Activated CD4-positive, alpha-beta T cell treated with anti-CD3 and anti-CD28 coated beads for 36 hours (primary cell): ENCODE measurements around the gene KRTAP10-3. TPM values are rescaled to one million over a fixed set of nuclear protein-coding genes. Genes with fewer than 3 reads are reported as not detected.

ENCODE experiments used
- ATAC-seq: fragments of 200-7000 bp; cut with Tn5 transposase; one replicate; pipeline ENCODE4 v1.10.0; 2021; ENCODE audit warnings: mild to moderate bottlenecking, moderate library complexity
- CTCF ChIA-PET: fragments of 350-600 bp; sonication (Branson Sonifier 250); formaldehyde crosslinking; loops from one replicate; lab custom pipeline; 2021; ENCODE audit warnings: antibody characterized with exemption; lab: Charles Lee
- POLR2A ChIA-PET: fragments of 350-600 bp; sonication (Branson Sonifier 250); formaldehyde crosslinking; loops from one replicate; lab custom pipeline; 2021; ENCODE audit warnings: antibody characterized with exemption, inconsistent platforms; lab: Charles Lee
- DNase-seq: peaks from one replicate; pipeline ENCODE4 v3.0.0-alpha.2; 2020
- H3K27ac Mint-ChIP-seq: one replicate; pipeline ENCODE4 v1.8.0; 2021; ENCODE audit warnings: mixed read lengths
- H3K27me3 Mint-ChIP-seq: one replicate; pipeline ENCODE4 v1.8.0; 2021; ENCODE audit warnings: mixed read lengths
- H3K36me3 Mint-ChIP-seq: one replicate; pipeline ENCODE4 v1.8.0; 2021; ENCODE audit warnings: low read depth, mixed read lengths
- H3K4me1 Mint-ChIP-seq: one replicate; pipeline ENCODE4 v1.8.0; 2021; ENCODE audit warnings: mixed read lengths
- H3K4me3 Mint-ChIP-seq: one replicate; pipeline ENCODE4 v1.8.0; 2021; ENCODE audit warnings: mild to moderate bottlenecking, moderate library complexity, mixed read lengths
- H3K9me3 Mint-ChIP-seq: one replicate; pipeline ENCODE4 v1.8.0; 2021; ENCODE audit warnings: low read depth, mixed read lengths
- intact Hi-C, 2 experiments: fragments of 100-400 bp; cut with DNase I in 1 of 2; cut with micrococcal nuclease in 1 of 2; formaldehyde crosslinking; loops; one replicate each; pipeline versions ENCODE4 v1.14.2 to v1.15.1; 2022 to 2024; cut with DNase I, micrococcal nuclease
- total RNA-seq, 2 experiments: library from RNA; stranded (reverse); gene quantifications; one replicate each; pipeline ENCODE4 v1.2.3, GENCODE V29; 2021

The KRTAP10-3 gene
- total RNA-seq, 2 experiments from 2014 or later = not detected

DNA sequence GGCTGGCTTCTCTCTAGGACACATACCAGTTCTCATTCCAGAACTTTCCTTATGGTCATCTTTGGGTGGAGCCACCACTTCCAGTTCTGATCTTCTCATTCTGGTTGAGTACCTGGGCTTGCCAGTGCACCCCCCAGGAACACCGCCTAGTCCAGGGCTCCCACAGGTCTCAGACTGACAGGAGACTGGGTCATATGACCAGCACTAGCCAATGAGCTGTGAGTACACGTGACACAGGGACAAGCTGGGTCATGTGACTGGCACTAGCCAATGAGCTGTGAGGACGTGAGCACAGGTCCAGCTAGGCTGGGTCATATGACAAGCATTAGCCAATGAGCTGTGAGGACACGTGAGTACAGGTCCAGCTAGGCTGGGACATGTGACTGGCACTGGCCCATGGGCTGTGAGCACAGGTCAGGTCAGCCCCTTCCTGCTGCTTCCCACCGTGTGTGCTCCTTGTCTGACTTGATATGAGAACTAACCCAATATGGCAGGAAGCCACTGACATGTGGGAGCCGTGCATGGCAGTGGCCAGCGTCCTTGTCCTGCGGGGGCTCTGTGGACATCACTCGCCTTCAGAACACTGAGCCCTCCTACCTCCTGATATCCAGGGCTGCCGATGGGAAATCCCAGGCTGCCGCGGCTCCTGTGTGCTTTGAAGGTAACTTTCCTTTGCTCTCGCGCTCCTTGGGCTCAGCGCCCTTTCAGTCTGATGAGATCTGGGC, 41.3 kb downstream of the KRTAP10-3 start:
- H3K27me3 Mint-ChIP-seq = no peaks in the 10 kb centered on the region
- no peaks in the 10 kb centered on the region for H3K4me1 Mint-ChIP-seq
- H3K36me3 Mint-ChIP-seq = no peaks in the 10 kb centered on the region
- no peaks in the 10 kb centered on the region for H3K9me3 Mint-ChIP-seq
- ChIA-PET POLR2A (no interaction called here), CTCF (interaction anchor here (0.8 kb wide), 1 partner anchor 276 kb away, joined by 3 read pairs; no protein-coding TSS in a partner anchor)
- H3K4me3 Mint-ChIP-seq = peak overlapping the region; percentile 16
- DNase-seq (peak; percentile 67), ATAC-seq (peak; percentile 84)
- intact Hi-C loops = loop anchor here in 1 of 2 experiments (10.0 kb wide), 1 partner anchor 357 kb away; the partner anchor contains the start of gene PTTG1IP
- H3K27ac Mint-ChIP-seq = no peak overlapping the region

GRCh38 chr21:44516828-44517174, 41.8 kb downstream of the KRTAP10-3 start:
- ATAC-seq (no peak), DNase-seq (no peak)
- intact Hi-C loops = loop anchor here in 1 of 2 experiments (10.0 kb wide), 1 partner anchor 358 kb away; the partner anchor contains the start of gene PTTG1IP
- Mint-ChIP-seq H3K27me3 (no peaks in the 10 kb centered on the region), H3K9me3 (no peaks in the 10 kb centered on the region), H3K4me1 (no peaks in the 10 kb centered on the region), H3K4me3 (no peak overlapping the region), H3K27ac (no peak overlapping the region), H3K36me3 (no peaks in the 10 kb centered on the region)
- POLR2A ChIA-PET = interaction anchor here (0.6 kb wide), 1 partner anchor 275 kb away, joined by 3 read pairs; no protein-coding TSS in a partner anchor
- CTCF ChIA-PET = no interaction called here

DNA sequence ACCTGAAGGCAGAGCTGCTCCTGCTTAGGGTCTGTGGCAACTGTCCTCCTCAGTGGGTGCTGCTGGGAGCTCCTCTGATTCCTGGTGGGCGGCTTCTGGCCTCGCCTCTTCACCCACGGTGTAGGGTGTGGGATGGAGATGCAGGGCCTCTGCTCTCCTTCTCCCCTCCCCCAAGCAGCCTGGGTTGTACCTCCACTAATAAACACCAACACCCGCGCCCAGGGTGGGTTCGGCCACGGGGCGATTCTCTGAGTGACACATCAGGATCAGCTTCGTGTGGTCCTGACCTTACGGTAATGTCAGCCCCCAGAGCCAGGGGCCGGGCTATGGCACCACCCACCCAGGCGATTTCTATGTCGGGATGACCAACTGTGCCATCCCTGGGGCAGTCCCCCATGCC, 42.3 kb downstream of the KRTAP10-3 start:
- H3K4me1 Mint-ChIP-seq = no peaks in the 10 kb centered on the region
- intact Hi-C loops = loop anchor here in 1 of 2 experiments (10.0 kb wide), 1 partner anchor 358 kb away; the partner anchor contains the start of gene PTTG1IP
- no peak overlapping the region for H3K4me3 Mint-ChIP-seq
- no peak for ATAC-seq
- CTCF ChIA-PET = no interaction called here
- no peak for DNase-seq
- H3K27me3 Mint-ChIP-seq = no peaks in the 10 kb centered on the region
- POLR2A ChIA-PET = interaction anchor here (0.6 kb wide), 1 partner anchor 275 kb away, joined by 3 read pairs; no protein-coding TSS in a partner anchor
- H3K27ac Mint-ChIP-seq = no peak overlapping the region
- H3K36me3 Mint-ChIP-seq = no peaks in the 10 kb centered on the region
- H3K9me3 Mint-ChIP-seq = no peaks in the 10 kb centered on the region

DNA sequence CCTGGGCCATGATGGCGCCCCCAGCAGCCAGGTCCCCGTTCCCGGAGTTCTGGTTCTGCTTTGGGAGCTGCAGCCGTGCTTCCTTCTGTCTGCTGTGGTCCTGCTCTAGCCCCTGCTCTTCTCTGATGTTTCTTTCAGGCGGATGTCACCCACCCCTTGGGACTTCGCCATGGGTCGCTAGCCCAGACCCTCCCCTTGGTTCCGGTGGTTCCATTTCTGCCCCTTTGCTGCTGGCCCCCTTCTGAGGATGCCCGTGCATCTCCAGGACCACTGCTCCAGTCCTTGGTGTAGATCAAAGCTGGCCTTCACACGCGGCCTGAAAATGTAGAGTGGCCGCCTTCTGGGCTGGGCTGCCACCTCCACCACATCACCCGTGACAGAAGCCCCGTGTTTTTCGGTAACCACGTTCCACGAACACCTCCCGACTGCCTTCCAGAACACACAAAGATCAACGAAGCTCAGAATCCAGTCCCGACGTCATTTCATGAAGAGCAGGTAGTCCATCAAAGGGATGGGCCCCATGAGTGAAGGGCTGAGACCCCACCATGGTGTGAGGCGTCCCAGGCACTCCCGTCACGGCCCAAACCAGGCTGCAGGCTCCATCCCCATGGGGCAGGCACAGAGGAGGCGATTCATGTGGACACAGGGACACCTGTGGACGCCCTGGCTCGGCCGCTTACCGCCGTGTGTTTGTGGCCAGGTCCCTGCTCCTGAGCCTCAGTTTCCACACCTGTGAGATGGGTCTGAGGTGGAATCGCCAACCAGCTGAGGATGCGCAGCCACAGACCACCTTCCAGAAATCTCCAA, 43.0 kb downstream of the KRTAP10-3 start:
- DNase-seq (no peak), ATAC-seq (no peak)
- no peak overlapping the region for H3K4me3 Mint-ChIP-seq
- POLR2A ChIA-PET = no interaction called here
- CTCF ChIA-PET = interaction anchor here (0.7 to 1.7 kb wide), 2 partner anchors 272 to 278 kb away, joined by 3 to 10 read pairs; no protein-coding TSS in a partner anchor
- no peaks in the 10 kb centered on the region for H3K9me3 Mint-ChIP-seq
- intact Hi-C loops = loop anchor here in 1 of 2 experiments (10.0 kb wide), 1 partner anchor 359 kb away; the partner anchor contains the start of gene PTTG1IP
- no peaks in the 10 kb centered on the region for H3K4me1 Mint-ChIP-seq
- no peak overlapping the region for H3K27ac Mint-ChIP-seq
- H3K36me3 Mint-ChIP-seq = no peaks in the 10 kb centered on the region
- no peaks in the 10 kb centered on the region for H3K27me3 Mint-ChIP-seq

DNA sequence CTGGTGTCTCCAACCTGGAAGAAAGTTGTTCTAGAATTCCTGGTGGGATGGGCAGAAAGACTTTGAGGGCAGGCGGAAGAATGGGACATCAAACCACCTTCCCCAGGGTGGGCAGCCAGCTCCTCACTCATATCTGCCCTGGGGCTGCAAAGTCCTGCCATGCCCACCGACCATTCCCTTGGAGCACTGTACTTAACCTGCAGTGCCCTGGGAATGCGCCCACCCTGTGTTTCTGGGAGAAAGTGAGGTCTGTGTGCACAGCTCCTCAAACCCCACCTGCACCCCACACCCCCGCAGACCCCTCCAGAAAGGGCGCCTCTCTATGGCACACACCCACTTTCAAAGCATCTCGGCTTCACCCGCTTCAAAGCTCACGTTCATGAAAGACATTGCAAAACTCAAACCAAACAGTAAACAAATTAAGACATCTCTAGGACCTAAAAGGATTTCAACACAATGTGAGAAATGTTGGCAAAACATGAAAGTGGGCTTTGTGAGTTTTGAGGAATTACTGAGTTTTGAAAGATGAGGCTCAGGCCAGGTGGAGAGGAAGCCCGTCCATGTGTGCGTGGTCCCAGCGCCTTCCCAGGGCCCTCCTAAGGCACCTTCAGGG, 43.7 kb downstream of the KRTAP10-3 start:
- intact Hi-C loops = loop anchor here (5.0 to 10.0 kb wide), 2 partner anchors 360 to 377 kb away; partner anchors contain the start of gene PTTG1IP (in 1 of the 2)
- Mint-ChIP-seq H3K4me3 (no peak overlapping the region), H3K36me3 (no peaks in the 10 kb centered on the region), H3K9me3 (no peaks in the 10 kb centered on the region), H3K4me1 (no peaks in the 10 kb centered on the region), H3K27ac (no peak overlapping the region), H3K27me3 (no peaks in the 10 kb centered on the region)
- ChIA-PET CTCF (interaction anchor here (0.7 to 1.7 kb wide), 2 partner anchors 273 to 278 kb away, joined by 3 to 10 read pairs; no protein-coding TSS in a partner anchor), POLR2A (no interaction called here)
- no peak for DNase-seq
- no peak for ATAC-seq

- CTCF ChIA-PET = interaction anchor here (1.7 to 2.1 kb wide), 2 partner anchors 228 to 279 kb away, joined by 6 to 10 read pairs; no protein-coding TSS in a partner anchor
- POLR2A ChIA-PET = no interaction called here
- no peak for ATAC-seq
- intact Hi-C loops = loop anchor here (5.0 to 10.0 kb wide), 2 partner anchors 361 to 378 kb away; partner anchors contain the start of gene PTTG1IP (in 1 of the 2)
- Mint-ChIP-seq H3K4me3 (no peak overlapping the region), H3K9me3 (no peaks in the 10 kb centered on the region), H3K36me3 (no peaks in the 10 kb centered on the region), H3K27me3 (no peaks in the 10 kb centered on the region), H3K4me1 (no peaks in the 10 kb centered on the region), H3K27ac (no peak overlapping the region)
- DNase-seq = no peak
Measured at GRCh38 chr21:44514218-44514520, 44.4 kb downstream of the KRTAP10-3 start.

- CTCF ChIA-PET = interaction anchor here (1.7 to 2.1 kb wide), 2 partner anchors 229 to 280 kb away, joined by 6 to 10 read pairs; no protein-coding TSS in a partner anchor
- Mint-ChIP-seq H3K4me1 (no peaks in the 10 kb centered on the region), H3K27me3 (no peaks in the 10 kb centered on the region), H3K9me3 (no peaks in the 10 kb centered on the region), H3K27ac (no peak overlapping the region), H3K36me3 (no peaks in the 10 kb centered on the region), H3K4me3 (no peak overlapping the region)
- intact Hi-C loops = loop anchor here (5.0 to 10.0 kb wide), 2 partner anchors 361 to 379 kb away; partner anchors contain the start of gene PTTG1IP (in 1 of the 2)
- DNase-seq = no peak
- ATAC-seq = no peak
- POLR2A ChIA-PET = no interaction called here
Measured at GRCh38 chr21:44513389-44514217, 45.0 kb downstream of the KRTAP10-3 start.

- no peak for ATAC-seq
- no peaks in the 10 kb centered on the region for H3K27me3 Mint-ChIP-seq
- CTCF ChIA-PET = interaction anchor here (2.1 to 4.0 kb wide), 2 partner anchors 230 to 281 kb away, joined by 6 to 26 read pairs; no protein-coding TSS in a partner anchor
- H3K27ac Mint-ChIP-seq = no peak overlapping the region
- no peak for DNase-seq
- POLR2A ChIA-PET = no interaction called here
- no peaks in the 10 kb centered on the region for H3K9me3 Mint-ChIP-seq
- no peaks in the 10 kb centered on the region for H3K4me1 Mint-ChIP-seq
- H3K4me3 Mint-ChIP-seq = no peak overlapping the region
- intact Hi-C loops = loop anchor here (5.0 to 10.0 kb wide), 2 partner anchors 362 to 380 kb away; partner anchors contain the start of gene PTTG1IP (in 1 of the 2)
- H3K36me3 Mint-ChIP-seq = no peaks in the 10 kb centered on the region
Measured at GRCh38 chr21:44512496-44513388, 45.9 kb downstream of the KRTAP10-3 start.

GRCh38 chr21:44511938-44512275, 46.7 kb downstream of the KRTAP10-3 start:
- POLR2A ChIA-PET = no interaction called here
- Mint-ChIP-seq H3K27ac (no peak overlapping the region), H3K4me1 (no peaks in the 10 kb centered on the region), H3K36me3 (no peaks in the 10 kb centered on the region), H3K27me3 (no peaks in the 10 kb centered on the region), H3K9me3 (no peaks in the 10 kb centered on the region), H3K4me3 (no peak overlapping the region)
- no peak for ATAC-seq
- intact Hi-C loops = loop anchor here (1.0 to 10.0 kb wide), 4 partner anchors 281 to 421 kb away; partner anchors contain the start of gene PTTG1IP (in 1 of the 2)
- no peak for DNase-seq
- CTCF ChIA-PET = interaction anchor here (0.8 to 4.0 kb wide), 4 partner anchors 21 to 282 kb away, joined by 3 to 26 read pairs (median 6); no protein-coding TSS in a partner anchor
